ENCODE results near the gene PTER. TPM values are rescaled to one million over a fixed set of nuclear protein-coding genes. Genes with fewer than 3 reads are reported as not detected.

Gene PTER
- total and polyA plus RNA-seq, 3 experiments from 2014 or later, result 18.3 to 26.0 (median 24.1) TPM

GRCh38 chr10:16429539-16429938, 7.3 kb upstream of the PTER start:
- Histone ChIP-seq H3K4me1 (ENCODE audit: insufficient read depth, low read length) (no peaks in the 10 kb centered on the region), H3K9me3 (ENCODE audit: low read length) (no peaks in the 10 kb centered on the region), H3K27me3 (ENCODE audit: insufficient read depth, low read length, poor library complexity, severe bottlenecking) (no peaks in the 10 kb centered on the region), H3K27ac (ENCODE audit: low read depth, low read length) (no peak overlapping the region), H3K36me3 (ENCODE audit: insufficient read depth, low read length) (no peaks in the 10 kb centered on the region), H3K4me3 (ENCODE audit: low read length) (no peak overlapping the region)
- no peak overlapping the region for H3K4me3 Mint-ChIP-seq
- H3K9me3 Mint-ChIP-seq, result no peaks in the 10 kb centered on the region
- H3K27ac Mint-ChIP-seq, result no peak overlapping the region
- no peaks in the 10 kb centered on the region for H3K36me3 Mint-ChIP-seq
- ChIA-PET CTCF (interaction anchor here (1.7 kb wide), 1 partner anchor 17 kb away, joined by 4 read pairs; no protein-coding TSS in a partner anchor), POLR2A (no interaction called here)
- peaks cover 0 to 1% of the 10 kb centered on the region in 2 donors for H3K27me3 Mint-ChIP-seq
- no peak for DNase-seq
- H3K4me1 Mint-ChIP-seq, result no peaks in the 10 kb centered on the region

- no peaks in the 10 kb centered on the region for H3K9me3 ChIP-seq (ENCODE audit: low read length)
- peak overlapping the region; percentile 27 to 95 (median 89) for H3K27ac Mint-ChIP-seq
- peak overlapping the region; percentile 86 to 96 (median 91) for H3K4me3 Mint-ChIP-seq
- peak overlapping the region; percentile 75 for H3K4me3 ChIP-seq (ENCODE audit: low read length)
- no peaks in the 10 kb centered on the region for H3K36me3 ChIP-seq (ENCODE audit: insufficient read depth, low read length)
- no peaks in the 10 kb centered on the region for H3K27me3 ChIP-seq (ENCODE audit: insufficient read depth, low read length, poor library complexity, severe bottlenecking)
- H3K4me1 ChIP-seq (ENCODE audit: insufficient read depth, low read length), result peaks cover 32% of the 10 kb centered on the region
- no peak overlapping the region for H3K27ac ChIP-seq (ENCODE audit: low read depth, low read length)
- DNase-seq, result peak in 3 of 5 donors; percentile 2 to 53 (median 7)
- no peaks in the 10 kb centered on the region for H3K27me3 Mint-ChIP-seq
- peaks cover 0 to 25% (median 10%) of the 10 kb centered on the region in 3 donors for H3K36me3 Mint-ChIP-seq
- no peaks in the 10 kb centered on the region for H3K9me3 Mint-ChIP-seq
- POLR2A ChIA-PET, result no interaction called here
- peaks cover 41 to 50% (median 48%) of the 10 kb centered on the region in 3 donors for H3K4me1 Mint-ChIP-seq
- CTCF ChIA-PET, result no interaction called here
Measured at GRCh38 chr10:16436367-16436757, 448 bp upstream of the PTER start.

GRCh38 chr10:16437540-16437894, 707 bp downstream of the PTER start:
- DNase-seq, result no peak
- H3K4me1 ChIP-seq (ENCODE audit: insufficient read depth, low read length), result peaks cover 32% of the 10 kb centered on the region
- peak overlapping the region; percentile 75 for H3K27ac ChIP-seq (ENCODE audit: low read depth, low read length)
- H3K27me3 ChIP-seq (ENCODE audit: insufficient read depth, low read length, poor library complexity, severe bottlenecking), result no peaks in the 10 kb centered on the region
- H3K36me3 ChIP-seq (ENCODE audit: insufficient read depth, low read length), result no peaks in the 10 kb centered on the region
- POLR2A ChIA-PET, result no interaction called here
- peak overlapping the region; percentile 75 for H3K4me3 ChIP-seq (ENCODE audit: low read length)
- H3K27ac Mint-ChIP-seq, result peak overlapping the region; percentile 27 to 95 (median 82)
- peaks cover 0 to 29% (median 10%) of the 10 kb centered on the region in 3 donors for H3K36me3 Mint-ChIP-seq
- peak overlapping the region; percentile 86 to 96 (median 91) for H3K4me3 Mint-ChIP-seq
- H3K27me3 Mint-ChIP-seq, result no peaks in the 10 kb centered on the region
- H3K9me3 ChIP-seq (ENCODE audit: low read length), result no peaks in the 10 kb centered on the region
- H3K4me1 Mint-ChIP-seq, result peaks cover 45 to 60% (median 58%) of the 10 kb centered on the region in 3 donors
- no peaks in the 10 kb centered on the region for H3K9me3 Mint-ChIP-seq
- CTCF ChIA-PET, result interaction anchor here (1.1 kb wide), 1 partner anchor 380 kb away, joined by 4 read pairs; the partner anchor contains the start of gene RSU1

GRCh38 chr10:16439295-16439694, 2.5 kb downstream of the PTER start:
- POLR2A ChIA-PET, result no interaction called here
- Mint-ChIP-seq H3K4me1 (peaks cover 48 to 66% (median 65%) of the 10 kb centered on the region in 3 donors), H3K9me3 (no peaks in the 10 kb centered on the region), H3K4me3 (peak overlapping the region; percentile 18 to 84 (median 56)), H3K36me3 (peaks cover 0 to 40% (median 14%) of the 10 kb centered on the region in 3 donors), H3K27me3 (no peaks in the 10 kb centered on the region), H3K27ac (peak overlapping the region in 2 of 8 donors; percentile 39 to 45)
- peaks cover 32% of the 10 kb centered on the region for H3K4me1 ChIP-seq (ENCODE audit: insufficient read depth, low read length)
- no peaks in the 10 kb centered on the region for H3K9me3 ChIP-seq (ENCODE audit: low read length)
- H3K36me3 ChIP-seq (ENCODE audit: insufficient read depth, low read length), result no peaks in the 10 kb centered on the region
- DNase-seq, result no peak
- CTCF ChIA-PET, result no interaction called here
- no peak overlapping the region for H3K4me3 ChIP-seq (ENCODE audit: low read length)
- H3K27ac ChIP-seq (ENCODE audit: low read depth, low read length), result no peak overlapping the region
- no peaks in the 10 kb centered on the region for H3K27me3 ChIP-seq (ENCODE audit: insufficient read depth, low read length, poor library complexity, severe bottlenecking)

GRCh38 chr10:16440396-16441133, 3.8 kb downstream of the PTER start:
- ChIA-PET POLR2A (no interaction called here), CTCF (interaction anchor here (1.0 kb wide), 1 partner anchor 15 kb away, joined by 3 read pairs; no protein-coding TSS in a partner anchor)
- Histone ChIP-seq H3K36me3 (ENCODE audit: insufficient read depth, low read length) (no peaks in the 10 kb centered on the region), H3K9me3 (ENCODE audit: low read length) (no peaks in the 10 kb centered on the region), H3K4me1 (ENCODE audit: insufficient read depth, low read length) (peaks cover 32% of the 10 kb centered on the region), H3K27me3 (ENCODE audit: insufficient read depth, low read length, poor library complexity, severe bottlenecking) (no peaks in the 10 kb centered on the region), H3K27ac (ENCODE audit: low read depth, low read length) (no peak overlapping the region), H3K4me3 (ENCODE audit: low read length) (no peak overlapping the region)
- no peak for DNase-seq
- H3K27me3 Mint-ChIP-seq, result no peaks in the 10 kb centered on the region
- no peaks in the 10 kb centered on the region for H3K9me3 Mint-ChIP-seq
- peak overlapping the region in 7 of 8 donors; percentile 24 to 83 (median 47) for H3K27ac Mint-ChIP-seq
- H3K36me3 Mint-ChIP-seq, result peaks cover 0 to 51% (median 14%) of the 10 kb centered on the region in 3 donors
- peaks cover 51 to 76% (median 75%) of the 10 kb centered on the region in 3 donors for H3K4me1 Mint-ChIP-seq
- H3K4me3 Mint-ChIP-seq, result peak overlapping the region; percentile 36 to 74 (median 60)

GRCh38 chr10:16441173-16441840, 4.5 kb downstream of the PTER start:
- Mint-ChIP-seq H3K4me1 (peaks cover 51 to 79% (median 77%) of the 10 kb centered on the region in 3 donors), H3K4me3 (peak overlapping the region; percentile 2 to 65 (median 27)), H3K36me3 (peaks cover 0 to 56% (median 15%) of the 10 kb centered on the region in 3 donors), H3K27ac (peak overlapping the region in 7 of 8 donors; percentile 1 to 62 (median 52)), H3K9me3 (no peaks in the 10 kb centered on the region), H3K27me3 (no peaks in the 10 kb centered on the region)
- POLR2A ChIA-PET, result no interaction called here
- CTCF ChIA-PET, result interaction anchor here (1.0 to 1.1 kb wide), 2 partner anchors 12 to 14 kb away, joined by 3 read pairs; no protein-coding TSS in a partner anchor
- Histone ChIP-seq H3K4me1 (ENCODE audit: insufficient read depth, low read length) (peaks cover 34% of the 10 kb centered on the region), H3K4me3 (ENCODE audit: low read length) (no peak overlapping the region), H3K9me3 (ENCODE audit: low read length) (no peaks in the 10 kb centered on the region), H3K27me3 (ENCODE audit: insufficient read depth, low read length, poor library complexity, severe bottlenecking) (no peaks in the 10 kb centered on the region), H3K27ac (ENCODE audit: low read depth, low read length) (no peak overlapping the region), H3K36me3 (ENCODE audit: insufficient read depth, low read length) (no peaks in the 10 kb centered on the region)
- DNase-seq, result no peak

GRCh38 chr10:16442914-16443313, 6.1 kb downstream of the PTER start:
- no peaks in the 10 kb centered on the region for H3K36me3 ChIP-seq (ENCODE audit: insufficient read depth, low read length)
- H3K27ac ChIP-seq (ENCODE audit: low read depth, low read length), result no peak overlapping the region
- ChIA-PET POLR2A (no interaction called here), CTCF (no interaction called here)
- peaks cover 25% of the 10 kb centered on the region for H3K4me1 ChIP-seq (ENCODE audit: insufficient read depth, low read length)
- no peak overlapping the region for H3K4me3 Mint-ChIP-seq
- no peak overlapping the region for H3K4me3 ChIP-seq (ENCODE audit: low read length)
- H3K27ac Mint-ChIP-seq, result peak overlapping the region in 3 of 8 donors; percentile 13 to 45 (median 32)
- H3K9me3 Mint-ChIP-seq, result no peaks in the 10 kb centered on the region
- peaks cover 42 to 68% (median 67%) of the 10 kb centered on the region in 3 donors for H3K4me1 Mint-ChIP-seq
- H3K27me3 Mint-ChIP-seq, result no peaks in the 10 kb centered on the region
- no peak for DNase-seq
- no peaks in the 10 kb centered on the region for H3K27me3 ChIP-seq (ENCODE audit: insufficient read depth, low read length, poor library complexity, severe bottlenecking)
- H3K36me3 Mint-ChIP-seq, result peaks cover 0 to 56% (median 17%) of the 10 kb centered on the region in 3 donors
- H3K9me3 ChIP-seq (ENCODE audit: low read length), result no peaks in the 10 kb centered on the region
